Ishikawa (cell line): ENCODE measurements around the gene TMEM263.

Experiments used
- CEBPB ChIP-seq: IDR thresholded peaks from 2 replicates; pipeline ENCODE4 v1.6.1; 2012
- CREB1 ChIP-seq: IDR thresholded peaks from 2 replicates; pipeline ENCODE4 v1.6.1; 2012; ENCODE audit warnings: low read depth
- EGR1 ChIP-seq: IDR thresholded peaks from 2 replicates; pipeline ENCODE4 v1.6.1; 2012
- EP300 ChIP-seq: IDR thresholded peaks from 2 replicates; pipeline ENCODE4 v1.6.1; 2012; ENCODE audit warnings: borderline replicate concordance
- FOXM1 ChIP-seq: IDR thresholded peaks from 2 replicates; pipeline ENCODE4 v1.6.1; 2012; ENCODE audit warnings: low read depth, borderline replicate concordance
- NFIC ChIP-seq: IDR thresholded peaks from 2 replicates; pipeline ENCODE4 v1.6.1; 2012
- RAD21 ChIP-seq: IDR thresholded peaks from 2 replicates; pipeline ENCODE4 v1.6.1; 2012; ENCODE audit warnings: low read depth
- TAF1 ChIP-seq: IDR thresholded peaks from 2 replicates; pipeline ENCODE4 v1.6.1; 2012; ENCODE audit warnings: low read depth, mild to moderate bottlenecking
- TCF12 ChIP-seq: IDR thresholded peaks from 2 replicates; pipeline ENCODE4 v1.6.1; 2012; ENCODE audit warnings: low read depth
- TEAD4 ChIP-seq: IDR thresholded peaks from 2 replicates; pipeline ENCODE4 v1.6.1; 2012
- YY1 ChIP-seq: IDR thresholded peaks from 2 replicates; pipeline ENCODE4 v1.6.1; 2012; ENCODE audit warnings: low read depth
- ZBTB7A ChIP-seq: IDR thresholded peaks from 2 replicates; pipeline ENCODE4 v1.6.1; 2012; ENCODE audit warnings: low read depth
- TF ChIP-seq, protein P1 (sequence below): IDR thresholded peaks from 2 replicates; pipeline ENCODE4 v1.6.1; 2012
- TF ChIP-seq, protein P2 (sequence below): IDR thresholded peaks from 2 replicates; pipeline ENCODE4 v1.6.1; 2012; ENCODE audit warnings: low read depth, mild to moderate bottlenecking
- TF ChIP-seq, protein P3 (sequence below): IDR thresholded peaks from 2 replicates; pipeline ENCODE4 v1.6.1; 2012

TMEM263 gene

DNA sequence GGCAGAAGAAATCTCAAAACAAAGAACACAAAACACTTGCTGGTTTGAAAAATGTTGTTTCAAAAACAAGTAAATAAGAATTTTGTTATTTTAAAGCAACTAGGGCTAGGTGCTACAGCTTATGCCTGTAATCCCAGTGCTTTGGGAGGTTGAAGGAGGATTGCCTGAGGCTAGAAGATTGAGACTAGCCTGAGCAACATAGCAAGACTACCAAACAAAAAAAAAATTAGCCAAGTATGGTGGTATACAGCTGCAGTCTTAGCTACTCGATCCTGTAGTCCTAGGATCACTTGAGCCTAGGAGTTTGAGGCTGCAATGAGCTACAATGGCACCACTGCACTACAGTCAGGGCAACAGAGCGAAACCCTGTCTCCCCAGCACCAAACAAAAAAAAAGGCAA, 63.8 kb downstream of the TMEM263 start:
- TF ChIP-seq, protein P1, sequence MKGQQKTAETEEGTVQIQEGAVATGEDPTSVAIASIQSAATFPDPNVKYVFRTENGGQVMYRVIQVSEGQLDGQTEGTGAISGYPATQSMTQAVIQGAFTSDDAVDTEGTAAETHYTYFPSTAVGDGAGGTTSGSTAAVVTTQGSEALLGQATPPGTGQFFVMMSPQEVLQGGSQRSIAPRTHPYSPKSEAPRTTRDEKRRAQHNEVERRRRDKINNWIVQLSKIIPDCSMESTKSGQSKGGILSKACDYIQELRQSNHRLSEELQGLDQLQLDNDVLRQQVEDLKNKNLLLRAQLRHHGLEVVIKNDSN, result no peak
- TF ChIP-seq, protein P2, sequence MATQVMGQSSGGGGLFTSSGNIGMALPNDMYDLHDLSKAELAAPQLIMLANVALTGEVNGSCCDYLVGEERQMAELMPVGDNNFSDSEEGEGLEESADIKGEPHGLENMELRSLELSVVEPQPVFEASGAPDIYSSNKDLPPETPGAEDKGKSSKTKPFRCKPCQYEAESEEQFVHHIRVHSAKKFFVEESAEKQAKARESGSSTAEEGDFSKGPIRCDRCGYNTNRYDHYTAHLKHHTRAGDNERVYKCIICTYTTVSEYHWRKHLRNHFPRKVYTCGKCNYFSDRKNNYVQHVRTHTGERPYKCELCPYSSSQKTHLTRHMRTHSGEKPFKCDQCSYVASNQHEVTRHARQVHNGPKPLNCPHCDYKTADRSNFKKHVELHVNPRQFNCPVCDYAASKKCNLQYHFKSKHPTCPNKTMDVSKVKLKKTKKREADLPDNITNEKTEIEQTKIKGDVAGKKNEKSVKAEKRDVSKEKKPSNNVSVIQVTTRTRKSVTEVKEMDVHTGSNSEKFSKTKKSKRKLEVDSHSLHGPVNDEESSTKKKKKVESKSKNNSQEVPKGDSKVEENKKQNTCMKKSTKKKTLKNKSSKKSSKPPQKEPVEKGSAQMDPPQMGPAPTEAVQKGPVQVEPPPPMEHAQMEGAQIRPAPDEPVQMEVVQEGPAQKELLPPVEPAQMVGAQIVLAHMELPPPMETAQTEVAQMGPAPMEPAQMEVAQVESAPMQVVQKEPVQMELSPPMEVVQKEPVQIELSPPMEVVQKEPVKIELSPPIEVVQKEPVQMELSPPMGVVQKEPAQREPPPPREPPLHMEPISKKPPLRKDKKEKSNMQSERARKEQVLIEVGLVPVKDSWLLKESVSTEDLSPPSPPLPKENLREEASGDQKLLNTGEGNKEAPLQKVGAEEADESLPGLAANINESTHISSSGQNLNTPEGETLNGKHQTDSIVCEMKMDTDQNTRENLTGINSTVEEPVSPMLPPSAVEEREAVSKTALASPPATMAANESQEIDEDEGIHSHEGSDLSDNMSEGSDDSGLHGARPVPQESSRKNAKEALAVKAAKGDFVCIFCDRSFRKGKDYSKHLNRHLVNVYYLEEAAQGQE, result no peak
- TF ChIP-seq TCF12, result no peak
- TF ChIP-seq EGR1, result no peak
- no peak for TF ChIP-seq ZBTB7A
- TF ChIP-seq TAF1, result no peak
- no peak for TF ChIP-seq FOXM1
- TF ChIP-seq NFIC, result no peak
- no peak for TF ChIP-seq CEBPB
- TF ChIP-seq EP300, result no peak
- TF ChIP-seq, protein P3, sequence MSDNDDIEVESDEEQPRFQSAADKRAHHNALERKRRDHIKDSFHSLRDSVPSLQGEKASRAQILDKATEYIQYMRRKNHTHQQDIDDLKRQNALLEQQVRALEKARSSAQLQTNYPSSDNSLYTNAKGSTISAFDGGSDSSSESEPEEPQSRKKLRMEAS, result no peak
- no peak for TF ChIP-seq YY1
- no peak for TF ChIP-seq TEAD4
- TF ChIP-seq CREB1, result no peak
- no peak for TF ChIP-seq RAD21
